Measurements from ENCODE around the gene CBX3.

- TF ChIP-seq, protein P1, sequence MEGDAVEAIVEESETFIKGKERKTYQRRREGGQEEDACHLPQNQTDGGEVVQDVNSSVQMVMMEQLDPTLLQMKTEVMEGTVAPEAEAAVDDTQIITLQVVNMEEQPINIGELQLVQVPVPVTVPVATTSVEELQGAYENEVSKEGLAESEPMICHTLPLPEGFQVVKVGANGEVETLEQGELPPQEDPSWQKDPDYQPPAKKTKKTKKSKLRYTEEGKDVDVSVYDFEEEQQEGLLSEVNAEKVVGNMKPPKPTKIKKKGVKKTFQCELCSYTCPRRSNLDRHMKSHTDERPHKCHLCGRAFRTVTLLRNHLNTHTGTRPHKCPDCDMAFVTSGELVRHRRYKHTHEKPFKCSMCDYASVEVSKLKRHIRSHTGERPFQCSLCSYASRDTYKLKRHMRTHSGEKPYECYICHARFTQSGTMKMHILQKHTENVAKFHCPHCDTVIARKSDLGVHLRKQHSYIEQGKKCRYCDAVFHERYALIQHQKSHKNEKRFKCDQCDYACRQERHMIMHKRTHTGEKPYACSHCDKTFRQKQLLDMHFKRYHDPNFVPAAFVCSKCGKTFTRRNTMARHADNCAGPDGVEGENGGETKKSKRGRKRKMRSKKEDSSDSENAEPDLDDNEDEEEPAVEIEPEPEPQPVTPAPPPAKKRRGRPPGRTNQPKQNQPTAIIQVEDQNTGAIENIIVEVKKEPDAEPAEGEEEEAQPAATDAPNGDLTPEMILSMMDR (IDR thresholded peaks at IDR 0.05; ENCODE audit: insufficient read depth, low read length, poor library complexity, severe bottlenecking): no peak
- TF ChIP-seq EZH2phosphoT487 (conservative IDR thresholded peaks at IDR 0.05; ENCODE audit: low read length): no peak
Observed at GRCh38 chr7:26179422-26179821, 22.1 kb upstream of the CBX3 start.

Measured in SU-DHL-6 (cell line).